DOHH2 (cell line): ENCODE results near the gene BABAM2.

Source experiments
- CTCF ChIP-seq: fragments of 200-600 bp; sonication (generic); IDR thresholded peaks from one replicate; pipeline ENCODE4 v1.5.1; 2014; ENCODE audit warnings: antibody characterized with exemption, mild to moderate bottlenecking, low read depth, low read length; ENCODE audit not compliant: poor library complexity, severe bottlenecking
- EZH2phosphoT487 ChIP-seq: fragments of 200-600 bp; sonication (generic); IDR thresholded peaks from 2 replicates; pipeline ENCODE4 v1.6.1; 2017; ENCODE audit warnings: borderline replicate concordance, mild to moderate bottlenecking, antibody characterized with exemption, low read length, moderate library complexity, mixed read lengths

- TF ChIP-seq CTCF = peak; percentile 70
- no peak for TF ChIP-seq EZH2phosphoT487
These were observed 265.1 kb downstream of the BABAM2 start for GRCh38 chr2:28155627-28156026.
